Mucosa of rectum (tissue), 2 donors: ENCODE data around the gene SLC39A1.
"Not testable (repeated sequence)": the region's sequence is repeated elsewhere in the genome, so short reads cannot be mapped to it uniquely, and the experiment has no call there.

ENCODE experiments used
- H3K27ac ChIP-seq, 2 donors: one replicate each; pipeline ENCODE4 v1.7.0; 2013; ENCODE audit warnings: inconsistent platforms in 2 of 2, low read depth in 2 of 2, low read length in 2 of 2
- H3K27me3 ChIP-seq, 2 donors: one replicate each; pipeline ENCODE4 v1.7.0; 2013; ENCODE audit warnings: low read length in 2 of 2; ENCODE audit not compliant: control insufficient read depth in 2 of 2, insufficient read depth in 2 of 2
- H3K36me3 ChIP-seq, 2 donors: one replicate each; pipeline ENCODE4 v1.7.0; 2013; ENCODE audit warnings: low read length in 2 of 2; ENCODE audit not compliant: control insufficient read depth in 2 of 2, insufficient read depth in 2 of 2
- H3K4me1 ChIP-seq, 2 donors: one replicate each; pipeline ENCODE4 v1.7.0; 2013; ENCODE audit warnings: low read length in 2 of 2, mild to moderate bottlenecking in 1 of 2; ENCODE audit not compliant: control insufficient read depth in 2 of 2, insufficient read depth in 2 of 2
- H3K4me3 ChIP-seq, 2 donors: one replicate each; pipeline ENCODE4 v1.7.0; 2013; ENCODE audit warnings: low read length in 2 of 2
- H3K9ac ChIP-seq, 2 donors: one replicate each; pipeline ENCODE4 v1.7.0; 2013; ENCODE audit warnings: low read length in 2 of 2, low read depth in 1 of 2, mild to moderate bottlenecking in 1 of 2
- H3K9me3 ChIP-seq, 2 donors: one replicate each; pipeline ENCODE4 v1.7.0; 2013; ENCODE audit warnings: low read length in 2 of 2; ENCODE audit not compliant: control insufficient read depth in 2 of 2
- donor health status: healthy.
- donor health status: Normal muscosa, but diverticular disease.

Gene SLC39A1

GRCh38 chr1:153922076-153922971 is 41.0 kb downstream of the SLC39A1 start:
- peaks cover 0 to 4% of the 10 kb centered on the region in 2 donors for H3K36me3 ChIP-seq
- no peaks in the 10 kb centered on the region for H3K27me3 ChIP-seq
- H3K9me3 ChIP-seq = no peaks in the 10 kb centered on the region
- peak overlapping the region; percentile 84 to 87 for H3K27ac ChIP-seq
- H3K4me1 ChIP-seq = peaks cover 26 to 29% of the 10 kb centered on the region in 2 donors
- H3K4me3 ChIP-seq = peak overlapping the region; percentile 81 to 85
- peak overlapping the region; percentile 67 to 79 for H3K9ac ChIP-seq

- Histone ChIP-seq H3K9me3 (no peaks in the 10 kb centered on the region), H3K27ac (peak overlapping the region; percentile 84 to 87), H3K36me3 (peaks cover 0 to 4% of the 10 kb centered on the region in 2 donors), H3K4me3 (peak overlapping the region; percentile 81 to 85), H3K9ac (peak overlapping the region; percentile 67 to 79), H3K4me1 (peaks cover 26 to 29% of the 10 kb centered on the region in 2 donors), H3K27me3 (no peaks in the 10 kb centered on the region)
Observed at GRCh38 chr1:153921803-153922075, 41.6 kb downstream of the SLC39A1 start.

DNA sequence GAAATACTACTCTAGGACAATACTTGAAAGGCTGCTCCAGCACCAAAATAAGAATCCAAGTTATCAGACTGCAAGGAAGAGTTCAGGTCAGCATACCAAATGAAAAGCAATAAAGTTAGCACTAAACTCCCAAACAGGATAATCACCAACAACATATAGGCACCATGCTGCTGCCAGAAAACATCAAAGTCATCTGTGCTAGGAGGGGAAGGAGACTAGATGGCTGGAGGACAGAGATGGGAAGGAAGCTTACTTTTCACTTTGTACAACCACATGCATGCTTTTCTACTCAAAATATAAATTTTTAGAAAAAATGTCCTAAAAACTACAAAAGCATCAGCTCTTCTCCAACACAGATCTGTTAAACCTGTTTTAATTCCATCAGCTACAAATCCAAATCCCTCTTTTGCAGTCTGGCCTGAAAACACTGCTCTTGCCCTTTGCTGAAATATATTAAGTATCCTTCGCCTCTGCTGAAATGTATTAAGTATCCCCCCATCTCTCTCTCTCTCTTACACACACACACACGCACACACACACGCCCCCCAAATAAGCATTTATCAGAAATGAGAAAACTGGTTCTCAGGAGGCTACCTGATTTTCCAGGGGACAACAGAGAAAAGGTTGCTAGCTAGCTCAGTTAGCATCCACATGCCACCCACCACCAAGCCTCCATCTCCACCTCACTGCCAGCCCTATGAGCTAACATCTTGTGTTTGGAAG is 42.1 kb downstream of the SLC39A1 start:
- peak overlapping the region; percentile 67 to 79 for H3K9ac ChIP-seq
- H3K4me1 ChIP-seq = peaks cover 26 to 29% of the 10 kb centered on the region in 2 donors

DNA sequence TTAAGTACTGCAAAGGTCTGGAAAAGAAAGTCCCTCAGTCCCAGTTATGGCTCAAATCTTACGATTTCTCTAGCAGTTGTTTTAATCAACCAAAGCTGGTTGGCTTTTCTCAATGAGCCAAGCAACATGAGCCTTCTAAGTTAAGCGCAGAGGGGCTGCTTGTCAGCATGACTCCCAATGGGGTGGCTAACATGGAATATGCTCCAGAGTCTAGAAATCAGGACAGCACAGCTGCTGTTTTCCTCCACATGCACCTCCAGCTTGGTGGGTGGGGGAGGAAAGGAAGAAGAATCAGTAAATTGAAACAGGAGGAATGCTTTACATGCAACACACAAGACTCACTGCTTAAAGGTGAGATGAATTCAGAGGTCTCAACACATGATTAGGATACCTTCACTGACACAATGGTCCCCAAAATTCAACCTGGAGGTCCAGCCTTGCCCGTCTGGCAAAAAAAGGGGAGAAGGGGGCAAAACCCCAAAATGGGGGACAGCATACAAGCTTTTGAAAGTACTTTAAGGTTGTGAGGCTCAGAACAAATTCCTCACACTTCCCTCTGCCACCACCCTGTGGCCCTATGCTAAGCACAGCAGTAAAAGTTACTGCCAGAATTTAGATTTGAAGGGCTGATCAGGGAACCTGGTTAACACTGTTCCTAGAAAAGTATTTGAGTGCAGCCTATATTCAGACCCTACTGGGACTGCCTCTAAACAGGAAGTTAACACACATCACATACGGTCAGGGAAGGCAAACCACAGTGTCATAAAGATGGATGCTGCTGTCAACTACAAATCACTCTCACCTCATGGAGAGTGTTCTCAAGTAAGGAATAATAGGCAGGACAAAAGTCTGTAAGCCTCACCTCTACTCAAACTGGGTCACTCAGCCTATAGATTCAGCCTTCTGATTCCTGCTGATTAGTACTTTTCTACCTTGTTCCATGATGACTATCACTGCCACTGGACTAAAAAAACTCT is 43.2 kb downstream of the SLC39A1 start:
- H3K36me3 ChIP-seq = peaks cover 0 to 6% of the 10 kb centered on the region in 2 donors
- H3K27me3 ChIP-seq = no peaks in the 10 kb centered on the region
- H3K4me1 ChIP-seq = peaks cover 26 to 29% of the 10 kb centered on the region in 2 donors
- no peaks in the 10 kb centered on the region for H3K9me3 ChIP-seq
- peak overlapping the region in 1 of 2 donors; percentile 15 for H3K9ac ChIP-seq
- H3K4me3 ChIP-seq = peak overlapping the region in 1 of 2 donors; percentile 85
- peak overlapping the region in 1 of 2 donors; percentile 18 for H3K27ac ChIP-seq

More for the DNA sequence above, 42.1 kb downstream of the SLC39A1 start:
- Histone ChIP-seq H3K27ac (peak overlapping the region in 1 of 2 donors; percentile 87), H3K4me3 (peak overlapping the region; percentile 81 to 85), H3K27me3 (no peaks in the 10 kb centered on the region), H3K9me3 (no peaks in the 10 kb centered on the region), H3K36me3 (peaks cover 0 to 4% of the 10 kb centered on the region in 2 donors)

DNA sequence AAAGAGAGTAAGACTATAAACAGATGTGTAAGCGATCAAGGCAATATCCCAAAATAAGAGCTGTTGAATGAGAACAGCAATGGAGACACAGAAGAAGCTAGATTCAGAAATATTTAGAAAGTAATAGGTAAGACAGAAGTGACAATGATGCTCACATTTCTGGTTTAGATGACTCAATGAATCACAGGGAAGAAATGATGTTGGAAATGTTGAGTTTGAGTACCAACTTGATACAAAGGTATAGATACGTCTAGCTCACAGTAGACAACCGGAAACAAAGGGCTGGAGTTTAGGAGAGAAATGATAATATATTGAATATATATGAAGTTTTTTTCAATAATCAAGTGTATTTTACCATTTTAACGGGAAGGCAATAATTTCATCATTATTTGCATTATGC is 47.0 kb downstream of the SLC39A1 start:
- no peaks in the 10 kb centered on the region for H3K27me3 ChIP-seq
- peaks cover 14 to 15% of the 10 kb centered on the region in 2 donors for H3K4me1 ChIP-seq
- H3K36me3 ChIP-seq = peaks cover 0 to 6% of the 10 kb centered on the region in 2 donors
- no peaks in the 10 kb centered on the region for H3K9me3 ChIP-seq
- H3K9ac ChIP-seq = no peak overlapping the region
- no peak overlapping the region for H3K4me3 ChIP-seq
- H3K27ac ChIP-seq = no peak overlapping the region

- Histone ChIP-seq H3K4me3 (no peak overlapping the region), H3K4me1 (no peaks in the 10 kb centered on the region), H3K36me3 (peaks cover 0 to 2% of the 10 kb centered on the region in 2 donors), H3K27ac (no peak overlapping the region), H3K9ac (no peak overlapping the region), H3K27me3 (no peaks in the 10 kb centered on the region), H3K9me3 (no peaks in the 10 kb centered on the region)
Observed at GRCh38 chr1:153912349-153912748, 51.0 kb downstream of the SLC39A1 start.

GRCh38 chr1:153910560-153910959 is 52.8 kb downstream of the SLC39A1 start:
- not testable (repeated sequence) for H3K4me3 ChIP-seq, H3K27me3 ChIP-seq, H3K36me3 ChIP-seq, H3K27ac ChIP-seq, H3K9me3 ChIP-seq, H3K9ac ChIP-seq, H3K4me1 ChIP-seq
